ENCODE measurements around the gene ANKMY1.

- TF ChIP-seq CTCF (IDR thresholded peaks at IDR 0.05) = no peak
- TF ChIP-seq POLR2A (IDR thresholded peaks at IDR 0.05) = no peak
These were observed 43.5 kb upstream of the ANKMY1 start for GRCh38 chr2:240601061-240601830.

Measured in testis (tissue), 2 donors.